Neural progenitor cell (in vitro differentiated cells): ENCODE measurements around the gene CBFA2T3. TPM values are rescaled to one million over a fixed set of nuclear protein-coding genes. Genes with fewer than 3 reads are reported as not detected.

Experiments used
- DNase-seq: peaks from one replicate; pipeline ENCODE4 v3.0.0-alpha.2; 2016; ENCODE audit warnings: low spot score
- H2AFZ ChIP-seq: fragments of 200-600 bp; sonication (generic); replicated peaks from 2 replicates; pipeline ENCODE4 v1.6.1; 2016; ENCODE audit warnings: antibody characterized with exemption
- H3F3A ChIP-seq: fragments of 200-600 bp; sonication (generic); 2 replicates; pipeline ENCODE4 v1.6.1; 2016; ENCODE audit warnings: antibody characterized with exemption, low read depth
- H3K27ac ChIP-seq: fragments of 200-600 bp; sonication (generic); 2 replicates; pipeline ENCODE4 v1.5.1; 2016; ENCODE audit warnings: mild to moderate bottlenecking
- H3K27me3 ChIP-seq: fragments of 200-600 bp; sonication (generic); 2 replicates; pipeline ENCODE4 v1.6.1; 2016; ENCODE audit warnings: mild to moderate bottlenecking, moderate library complexity
- H3K36me3 ChIP-seq: fragments of 200-600 bp; sonication (generic); 2 replicates; pipeline ENCODE4 v1.5.1; 2016
- H3K4me1 ChIP-seq: fragments of 200-600 bp; sonication (generic); 2 replicates; pipeline ENCODE4 v1.6.1; 2016; ENCODE audit warnings: mixed run types
- H3K4me2 ChIP-seq: fragments of 200-600 bp; sonication (generic); 2 replicates; pipeline ENCODE4 v1.6.1; 2016
- H3K4me3 ChIP-seq: fragments of 200-600 bp; sonication (generic); 2 replicates; pipeline ENCODE4 v1.5.1; 2016
- H3K79me2 ChIP-seq: fragments of 200-600 bp; sonication (generic); 2 replicates; pipeline ENCODE4 v1.6.1; 2016; ENCODE audit warnings: low read depth
- H3K9ac ChIP-seq: fragments of 200-600 bp; sonication (generic); 2 replicates; pipeline ENCODE4 v1.6.1; 2016
- H3K9me3 ChIP-seq: fragments of 200-600 bp; sonication (generic); 2 replicates; pipeline ENCODE4 v1.5.1; 2016; ENCODE audit warnings: low read depth
- H4K20me1 ChIP-seq: fragments of 200-600 bp; sonication (generic); 2 replicates; pipeline ENCODE4 v1.6.1; 2016; ENCODE audit warnings: low read depth
- H3K27ac Mint-ChIP-seq: 3 replicates; pipeline ENCODE4 v1.8.0; 2021; ENCODE audit warnings: mixed read lengths
- H3K27me3 Mint-ChIP-seq: 2 replicates; pipeline ENCODE4 v1.8.0; 2022; ENCODE audit warnings: low read depth, mild to moderate bottlenecking, inconsistent platforms, moderate library complexity, mixed read lengths; ENCODE audit not compliant: insufficient read depth
- H3K36me3 Mint-ChIP-seq: 3 replicates; pipeline ENCODE4 v1.8.0; 2021; ENCODE audit warnings: mixed read lengths
- H3K4me1 Mint-ChIP-seq: 3 replicates; pipeline ENCODE4 v1.8.0; 2021; ENCODE audit warnings: mixed read lengths
- H3K4me3 Mint-ChIP-seq: 3 replicates; pipeline ENCODE4 v1.8.0; 2021; ENCODE audit warnings: mild to moderate bottlenecking, moderate library complexity, mixed read lengths
- H3K9me3 Mint-ChIP-seq: 3 replicates; pipeline ENCODE4 v1.8.0; 2020; ENCODE audit warnings: mixed read lengths
- EZH2 ChIP-seq: fragments of 200-600 bp; sonication (generic); IDR thresholded peaks from 2 replicates; pipeline ENCODE4 v1.6.1; 2017; ENCODE audit warnings: antibody characterized with exemption, mild to moderate bottlenecking, moderate library complexity
- EZH2phosphoT487 ChIP-seq: fragments of 200-600 bp; sonication (generic); IDR thresholded peaks from 2 replicates; pipeline ENCODE4 v1.6.1; 2017; ENCODE audit warnings: antibody characterized with exemption
- total RNA-seq: library from RNA; depleted of rRNA; stranded (reverse); fragments of >200 nt; gene quantifications from 2 replicates; pipeline ENCODE4 v1.2.3, GENCODE V29; 2015; ENCODE audit warnings: low replicate concordance
- TF ChIP-seq, protein P1 (sequence below): fragments of 200-600 bp; sonication (generic); IDR thresholded peaks from 2 replicates; pipeline ENCODE4 v1.5.1; 2017; ENCODE audit warnings: antibody characterized with exemption, mild to moderate bottlenecking

The CBFA2T3 gene
- total RNA-seq, 1 donor from 2014 or later, result 0.22 TPM

DNA sequence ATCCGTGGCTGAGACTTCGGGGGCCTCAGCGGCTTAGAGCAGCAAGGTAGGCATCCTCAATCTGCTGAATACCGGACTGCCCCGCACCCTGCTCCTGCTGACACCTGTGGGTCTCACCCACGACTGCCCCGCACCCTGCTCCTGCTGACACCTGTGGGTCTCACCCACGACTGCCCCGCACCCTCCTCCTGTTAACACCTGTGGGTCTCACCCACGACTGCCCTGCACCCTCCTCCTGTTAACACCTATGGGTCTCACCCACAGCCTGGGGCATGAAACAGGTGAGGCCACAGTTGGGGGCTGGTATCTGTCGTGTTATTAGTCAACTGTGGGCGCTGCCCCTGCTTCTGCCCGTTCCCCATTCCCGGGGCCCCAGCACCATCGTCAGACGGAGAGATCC, 74.3 kb downstream of the CBFA2T3 start:
- no peak overlapping the region for H2AFZ ChIP-seq
- Mint-ChIP-seq H3K36me3 (no peaks in the 10 kb centered on the region), H3K4me1 (peaks cover 8% of the 10 kb centered on the region), H3K27ac (peak overlapping the region; percentile 57), H3K4me3 (no peak overlapping the region), H3K9me3 (no peaks in the 10 kb centered on the region), H3K27me3 (peaks cover 4% of the 10 kb centered on the region)
- TF ChIP-seq EZH2 (no peak), EZH2phosphoT487 (no peak)
- TF ChIP-seq, protein P1, sequence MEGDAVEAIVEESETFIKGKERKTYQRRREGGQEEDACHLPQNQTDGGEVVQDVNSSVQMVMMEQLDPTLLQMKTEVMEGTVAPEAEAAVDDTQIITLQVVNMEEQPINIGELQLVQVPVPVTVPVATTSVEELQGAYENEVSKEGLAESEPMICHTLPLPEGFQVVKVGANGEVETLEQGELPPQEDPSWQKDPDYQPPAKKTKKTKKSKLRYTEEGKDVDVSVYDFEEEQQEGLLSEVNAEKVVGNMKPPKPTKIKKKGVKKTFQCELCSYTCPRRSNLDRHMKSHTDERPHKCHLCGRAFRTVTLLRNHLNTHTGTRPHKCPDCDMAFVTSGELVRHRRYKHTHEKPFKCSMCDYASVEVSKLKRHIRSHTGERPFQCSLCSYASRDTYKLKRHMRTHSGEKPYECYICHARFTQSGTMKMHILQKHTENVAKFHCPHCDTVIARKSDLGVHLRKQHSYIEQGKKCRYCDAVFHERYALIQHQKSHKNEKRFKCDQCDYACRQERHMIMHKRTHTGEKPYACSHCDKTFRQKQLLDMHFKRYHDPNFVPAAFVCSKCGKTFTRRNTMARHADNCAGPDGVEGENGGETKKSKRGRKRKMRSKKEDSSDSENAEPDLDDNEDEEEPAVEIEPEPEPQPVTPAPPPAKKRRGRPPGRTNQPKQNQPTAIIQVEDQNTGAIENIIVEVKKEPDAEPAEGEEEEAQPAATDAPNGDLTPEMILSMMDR, result no peak
- H4K20me1 ChIP-seq, result no peaks in the 10 kb centered on the region
- H3K79me2 ChIP-seq, result no peaks in the 10 kb centered on the region
- H3F3A ChIP-seq, result no peaks in the 10 kb centered on the region
- H3K9ac ChIP-seq, result no peak overlapping the region
- no peak overlapping the region for H3K27ac ChIP-seq
- H3K4me1 ChIP-seq, result peaks cover 8% of the 10 kb centered on the region
- H3K9me3 ChIP-seq, result no peaks in the 10 kb centered on the region
- H3K36me3 ChIP-seq, result no peaks in the 10 kb centered on the region
- no peak for DNase-seq
- H3K27me3 ChIP-seq, result no peaks in the 10 kb centered on the region
- no peak overlapping the region for H3K4me2 ChIP-seq
- H3K4me3 ChIP-seq, result no peak overlapping the region

DNA sequence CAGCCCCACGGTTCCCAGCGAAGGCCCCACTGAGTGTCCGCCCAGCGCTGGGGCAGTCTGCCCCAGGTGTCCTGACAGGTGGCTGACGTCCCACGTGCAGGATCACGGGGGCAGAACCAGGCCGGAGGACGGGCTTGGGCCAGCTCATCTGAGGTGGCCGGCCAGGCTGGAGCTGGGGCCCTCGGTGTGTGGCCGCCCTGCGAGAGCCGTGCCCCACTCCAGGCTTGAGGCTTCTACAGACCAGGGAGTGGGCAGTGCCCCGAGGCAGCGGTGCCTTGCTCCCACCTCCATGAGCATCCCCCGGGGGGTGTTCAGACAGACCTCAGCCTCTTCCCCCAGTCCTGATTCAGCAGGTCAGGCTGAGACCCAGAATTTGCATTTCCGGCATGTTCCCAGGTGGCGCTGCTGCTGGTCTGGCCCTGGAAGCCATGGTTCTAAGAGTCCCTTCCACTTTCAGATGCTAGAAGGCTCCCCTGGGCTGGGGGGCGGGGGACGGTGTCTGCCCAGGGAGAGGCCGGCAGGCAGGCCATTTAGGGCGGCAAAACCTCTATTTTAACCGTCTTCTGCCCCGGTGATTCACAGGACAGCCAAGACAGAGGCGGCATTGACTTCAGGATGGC, 75.2 kb downstream of the CBFA2T3 start:
- no peaks in the 10 kb centered on the region for H3K9me3 ChIP-seq
- H3K27me3 ChIP-seq, result no peaks in the 10 kb centered on the region
- H3K79me2 ChIP-seq, result no peaks in the 10 kb centered on the region
- no peak overlapping the region for H3K27ac ChIP-seq
- no peaks in the 10 kb centered on the region for H4K20me1 ChIP-seq
- H2AFZ ChIP-seq, result no peak overlapping the region
- no peaks in the 10 kb centered on the region for H3F3A ChIP-seq
- peaks cover 4% of the 10 kb centered on the region for H3K27me3 Mint-ChIP-seq
- H3K9me3 Mint-ChIP-seq, result no peaks in the 10 kb centered on the region
- no peaks in the 10 kb centered on the region for H3K36me3 Mint-ChIP-seq
- no peaks in the 10 kb centered on the region for H3K36me3 ChIP-seq
- H3K4me1 Mint-ChIP-seq, result peaks cover 8% of the 10 kb centered on the region
- TF ChIP-seq, protein P1, result peak; percentile 12
- no peak for TF ChIP-seq EZH2phosphoT487
- TF ChIP-seq EZH2, result no peak
- no peak overlapping the region for H3K4me2 ChIP-seq
- H3K9ac ChIP-seq, result no peak overlapping the region
- H3K4me1 ChIP-seq, result peaks cover 8% of the 10 kb centered on the region
- no peak overlapping the region for H3K27ac Mint-ChIP-seq
- DNase-seq, result no peak
- no peak overlapping the region for H3K4me3 ChIP-seq
- no peak overlapping the region for H3K4me3 Mint-ChIP-seq

DNA sequence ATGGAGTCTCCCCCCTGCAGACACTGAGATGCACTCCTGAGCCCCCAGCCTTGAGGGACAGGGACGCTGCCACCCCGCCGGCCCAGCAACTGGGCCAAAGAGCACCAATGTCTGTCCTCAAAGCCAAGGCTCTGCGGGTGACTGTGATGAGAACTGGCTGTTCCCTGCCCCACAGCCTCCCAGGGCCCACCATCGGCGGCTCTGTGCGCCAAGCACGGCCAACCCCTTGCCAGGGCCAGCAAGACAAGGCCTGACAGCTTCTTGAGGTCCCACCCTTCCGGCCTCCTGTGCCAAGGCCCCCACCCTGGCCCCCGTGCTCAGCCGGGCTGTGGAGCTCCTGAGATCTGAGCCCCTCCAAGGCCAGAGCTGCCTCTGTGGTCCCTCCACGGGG, 76.3 kb downstream of the CBFA2T3 start:
- H2AFZ ChIP-seq, result no peak overlapping the region
- no peak for TF ChIP-seq EZH2
- TF ChIP-seq EZH2phosphoT487, result no peak
- TF ChIP-seq, protein P1, result no peak
- H3K4me3 ChIP-seq, result no peak overlapping the region
- no peaks in the 10 kb centered on the region for H3K79me2 ChIP-seq
- no peak overlapping the region for H3K9ac ChIP-seq
- no peak for DNase-seq
- no peak overlapping the region for H3K4me2 ChIP-seq
- Mint-ChIP-seq H3K27me3 (no peaks in the 10 kb centered on the region), H3K36me3 (no peaks in the 10 kb centered on the region), H3K9me3 (no peaks in the 10 kb centered on the region), H3K4me1 (peaks cover 2% of the 10 kb centered on the region), H3K27ac (no peak overlapping the region), H3K4me3 (no peak overlapping the region)
- H3K27ac ChIP-seq, result no peak overlapping the region
- H4K20me1 ChIP-seq, result no peaks in the 10 kb centered on the region
- no peaks in the 10 kb centered on the region for H3F3A ChIP-seq
- H3K36me3 ChIP-seq, result no peaks in the 10 kb centered on the region
- H3K9me3 ChIP-seq, result no peaks in the 10 kb centered on the region
- no peaks in the 10 kb centered on the region for H3K27me3 ChIP-seq
- peaks cover 8% of the 10 kb centered on the region for H3K4me1 ChIP-seq
